SU-DHL-6 (cell line): ENCODE measurements around the gene TTLL1.
"Not testable (repeated sequence)": the region's sequence is repeated elsewhere in the genome, so short reads cannot be mapped to it uniquely, and the experiment has no call there.

Experiments
- CTCF ChIP-seq: fragments of 200-600 bp; sonication (generic); IDR thresholded peaks from one replicate; pipeline ENCODE4 v1.5.1; 2017; ENCODE audit warnings: antibody characterized with exemption, mild to moderate bottlenecking, low read length, moderate library complexity; ENCODE audit not compliant: insufficient read depth, poor library complexity, severe bottlenecking
- EZH2phosphoT487 ChIP-seq: fragments of 200-600 bp; sonication (generic), shearing (Covaris generic); conservative IDR thresholded peaks from 2 replicates; pipeline ENCODE4 v1.6.1; 2018; ENCODE audit warnings: mild to moderate bottlenecking, antibody characterized with exemption, low read length, moderate library complexity, mixed read lengths

- not testable (repeated sequence) for TF ChIP-seq CTCF, EZH2phosphoT487
Observed at GRCh38 chr22:43104056-43104625, 14.9 kb upstream of the TTLL1 start.
